GM21360 (cell line): ENCODE data around the gene CCL5.

Experiments used
- ATAC-seq: cut with Tn5 transposase; IDR thresholded peaks from one replicate; pipeline ENCODE4 v1.9.1; 2021; ENCODE audit warnings: mild to moderate bottlenecking, moderate library complexity; ENCODE audit not compliant: unreplicated experiment

CCL5 gene

DNA sequence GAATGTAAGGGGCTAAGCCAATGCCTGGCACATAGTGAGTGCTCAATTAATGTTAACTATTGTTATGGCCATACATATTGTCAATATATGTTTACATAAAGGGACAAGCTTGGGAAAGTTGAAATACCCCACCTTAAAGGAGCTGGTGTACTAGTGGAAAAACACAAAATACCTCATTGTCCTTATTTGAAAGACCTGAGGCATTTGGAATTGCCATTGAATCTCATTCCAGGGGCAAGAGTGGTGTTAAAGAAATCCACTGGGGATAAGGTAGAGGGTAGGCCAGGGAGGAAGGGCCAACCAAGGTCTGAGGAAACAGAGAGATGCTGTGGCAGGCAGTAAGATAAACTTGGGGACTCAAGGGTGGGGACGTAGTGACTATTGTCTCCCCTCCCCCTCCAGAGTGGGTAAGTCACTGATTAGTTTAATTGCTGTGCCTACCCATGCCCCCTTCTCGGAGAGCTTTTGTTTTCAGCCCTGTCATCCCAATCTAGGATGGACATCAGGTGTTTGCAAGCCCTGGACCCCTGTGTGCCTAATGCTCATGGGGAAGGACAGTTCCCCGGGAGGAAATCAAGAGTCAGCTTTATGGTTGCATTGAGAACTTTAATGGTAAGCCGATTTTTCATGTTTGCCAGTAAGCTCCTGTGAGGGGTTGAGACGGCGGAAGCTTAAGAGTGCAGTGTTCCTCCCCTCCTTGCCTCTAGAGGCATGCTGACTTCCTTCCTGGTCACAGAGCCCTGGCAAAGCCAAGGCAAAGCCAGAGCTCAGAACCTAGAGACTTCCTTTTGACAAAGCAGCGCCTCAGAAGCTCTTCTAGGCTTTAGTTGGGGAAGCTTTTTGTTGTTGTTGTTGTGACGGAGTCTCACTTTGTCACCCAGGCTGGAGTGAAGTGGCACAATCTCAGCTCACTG, 9.0 kb downstream of the CCL5 start:
- ATAC-seq = no peak

DNA sequence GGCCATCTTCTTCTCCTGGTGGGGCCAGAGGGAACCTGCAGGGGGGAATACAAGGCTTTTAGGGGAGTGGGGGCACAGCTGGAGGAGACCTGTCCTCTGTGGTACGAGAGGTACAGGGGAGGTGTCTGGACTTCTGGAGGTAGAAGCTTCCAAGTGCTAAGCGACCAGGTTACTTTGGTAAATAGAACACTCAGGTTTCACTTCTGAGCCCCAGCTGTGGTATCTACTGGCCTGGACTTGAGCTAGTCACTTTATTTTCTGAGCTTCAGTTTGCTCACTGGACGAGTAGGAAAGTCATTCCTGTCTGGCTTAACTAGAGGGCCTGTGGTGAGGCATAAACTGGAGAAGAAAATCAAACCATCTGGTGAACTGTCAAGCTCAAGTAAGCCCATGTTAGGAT, 11.4 kb downstream of the CCL5 start, which contains the start of gene HEATR9:
HEATR9 (minus strand) TSS at position 155 of the 400 bp plus-strand sequence; CDS start at position 6, 149 bp downstream.
- no peak for ATAC-seq

DNA sequence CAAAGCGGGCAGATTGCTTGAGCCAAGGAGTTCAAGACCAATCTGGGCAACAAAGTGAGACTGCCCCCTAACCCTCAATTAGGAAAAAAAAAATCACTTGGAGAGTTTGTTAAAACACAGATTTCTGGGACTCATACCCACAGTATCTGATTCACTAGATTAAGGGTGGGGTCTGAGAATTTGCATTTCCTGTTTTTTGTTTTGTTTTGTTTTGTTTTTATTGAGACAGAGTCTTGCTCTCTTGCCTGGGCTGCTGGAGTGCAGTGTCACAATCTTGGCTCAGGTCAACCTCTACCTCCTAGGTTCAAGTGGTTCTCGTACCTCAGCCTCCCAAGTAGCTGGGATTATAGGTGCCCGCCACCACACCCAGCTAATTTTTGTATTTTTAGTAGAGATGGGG, 12.6 kb downstream of the CCL5 start:
- no peak for ATAC-seq

DNA sequence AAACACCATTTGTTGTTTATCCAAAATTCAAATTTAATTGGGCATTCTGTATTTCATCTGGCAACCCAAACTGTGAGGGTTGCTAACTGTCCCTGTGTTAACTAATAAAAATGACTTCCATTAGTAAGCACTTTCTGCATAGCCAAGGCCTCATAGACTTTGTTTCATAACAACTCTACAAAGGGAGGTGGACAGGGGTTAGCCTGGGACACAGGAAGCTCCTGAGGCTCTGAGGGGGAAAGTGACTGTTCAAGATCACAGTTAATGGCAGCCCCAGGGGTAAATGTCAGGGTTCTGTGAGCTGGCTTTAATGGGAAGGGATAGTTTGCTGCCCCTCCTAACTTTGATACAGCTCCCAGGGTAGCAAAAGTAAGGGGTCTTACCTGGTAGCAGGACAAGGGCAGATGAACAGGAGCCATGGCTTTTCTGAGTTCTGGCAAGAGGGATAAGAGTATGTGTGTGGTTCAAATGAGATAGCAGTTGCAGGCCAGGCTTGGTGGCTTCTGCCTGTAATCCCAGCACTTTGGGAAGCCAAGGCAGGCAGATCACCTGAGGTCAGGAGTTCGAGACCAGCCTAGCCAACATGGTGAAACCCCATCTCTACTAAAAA, 13.7 kb downstream of the CCL5 start:
- no peak for ATAC-seq

DNA sequence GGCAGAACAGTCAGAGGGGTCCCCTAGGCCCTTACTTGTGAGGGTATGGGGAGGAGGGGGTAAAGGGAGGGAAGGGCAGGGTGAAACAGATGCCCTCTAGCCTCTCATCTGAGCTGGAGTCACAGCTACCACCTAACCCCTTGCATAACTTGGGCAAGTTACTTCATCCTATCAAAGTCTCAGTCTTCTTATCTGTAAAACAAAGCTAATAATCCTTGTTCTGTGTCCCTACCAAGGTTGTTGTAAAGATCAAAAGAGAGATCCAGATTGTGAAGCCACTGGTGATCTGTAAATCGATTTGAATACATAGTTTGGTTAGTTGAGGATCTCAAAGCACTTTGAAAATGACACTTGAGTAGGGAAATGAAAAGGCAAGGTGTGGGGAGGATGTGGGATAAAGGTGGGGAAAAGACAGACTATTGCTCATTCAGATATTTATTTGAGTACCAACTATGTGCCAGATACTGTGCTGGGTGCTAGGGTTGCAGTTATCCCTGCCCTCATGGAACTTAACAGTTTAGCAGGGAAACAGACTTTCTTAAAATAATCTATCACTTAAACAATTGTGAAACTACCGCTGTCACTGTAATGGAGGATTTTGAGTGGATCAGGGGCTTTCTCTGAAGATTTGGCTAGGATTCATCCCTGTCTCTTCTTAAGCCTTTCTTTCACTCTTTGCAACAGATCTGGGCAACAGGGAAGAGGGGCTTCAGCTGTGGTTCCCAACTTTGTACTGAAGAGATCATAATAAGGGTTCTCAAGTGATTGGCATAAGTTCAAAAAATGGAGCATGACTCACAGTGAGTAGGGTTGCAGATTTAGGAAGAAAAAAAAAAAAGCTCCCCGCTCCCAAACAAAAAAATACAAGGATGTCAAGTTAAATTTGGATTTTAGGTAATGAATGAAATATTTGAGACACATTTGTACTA, 14.5 kb downstream of the CCL5 start:
- ATAC-seq = no peak

DNA sequence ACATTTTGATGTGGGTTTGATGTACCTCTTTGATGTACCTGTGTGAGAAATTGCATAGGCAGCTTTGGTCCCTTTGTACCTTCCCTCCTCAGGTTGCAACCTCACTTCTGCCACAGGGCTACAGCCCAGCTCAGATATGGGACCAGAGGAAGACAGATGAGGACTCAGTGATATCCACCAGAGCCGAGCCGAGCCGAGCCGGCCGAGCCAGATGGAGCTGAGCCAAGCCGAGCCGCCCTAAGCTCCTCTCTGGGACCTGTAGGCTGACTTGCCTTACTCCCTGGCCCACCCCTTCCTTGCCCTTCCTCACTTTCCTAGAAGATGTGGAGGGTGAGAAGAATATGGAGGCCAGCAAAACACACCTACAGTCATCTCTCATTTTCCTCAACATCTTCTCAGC, 15.3 kb downstream of the CCL5 start:
- no peak for ATAC-seq

DNA sequence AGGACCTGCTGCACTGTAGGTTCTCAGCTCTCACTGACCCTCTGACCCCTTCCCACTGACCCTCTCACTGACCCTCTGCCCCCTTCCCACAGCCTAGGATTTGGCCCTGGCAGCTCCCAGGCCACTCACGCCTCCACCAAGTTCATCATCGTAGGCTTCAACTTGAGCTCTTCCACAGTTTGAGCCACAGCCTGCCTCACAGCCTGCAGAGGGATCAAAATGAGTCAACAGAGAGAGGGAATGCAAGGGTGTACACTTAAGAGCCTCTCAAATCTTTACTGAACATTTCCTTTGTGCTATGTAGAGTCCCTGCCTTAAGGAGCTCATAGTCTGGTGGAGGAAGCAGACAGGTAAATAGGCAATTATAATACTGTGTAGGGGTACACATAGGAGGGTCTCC, 23.6 kb downstream of the CCL5 start:
- ATAC-seq = no peak

DNA sequence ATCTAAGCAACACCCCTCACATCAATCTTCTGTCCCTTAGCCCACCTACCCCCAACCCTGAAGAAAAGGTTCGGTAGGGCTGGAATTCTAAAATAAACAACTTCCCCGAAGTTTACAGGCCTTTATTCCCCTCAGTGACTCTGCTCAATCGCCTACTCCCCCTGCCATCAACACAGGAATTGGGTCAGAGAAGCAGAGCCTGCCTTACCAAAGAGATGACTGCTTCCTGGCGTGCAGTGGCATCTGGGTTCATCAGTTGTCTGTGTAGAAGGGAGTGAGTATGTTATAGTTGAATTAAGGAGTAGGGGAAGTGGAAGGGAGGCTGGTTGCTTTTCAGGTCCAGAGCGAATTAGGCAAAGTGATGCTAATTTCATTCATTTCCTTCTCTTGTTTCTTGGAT, 24.2 kb downstream of the CCL5 start:
- ATAC-seq = no peak

DNA sequence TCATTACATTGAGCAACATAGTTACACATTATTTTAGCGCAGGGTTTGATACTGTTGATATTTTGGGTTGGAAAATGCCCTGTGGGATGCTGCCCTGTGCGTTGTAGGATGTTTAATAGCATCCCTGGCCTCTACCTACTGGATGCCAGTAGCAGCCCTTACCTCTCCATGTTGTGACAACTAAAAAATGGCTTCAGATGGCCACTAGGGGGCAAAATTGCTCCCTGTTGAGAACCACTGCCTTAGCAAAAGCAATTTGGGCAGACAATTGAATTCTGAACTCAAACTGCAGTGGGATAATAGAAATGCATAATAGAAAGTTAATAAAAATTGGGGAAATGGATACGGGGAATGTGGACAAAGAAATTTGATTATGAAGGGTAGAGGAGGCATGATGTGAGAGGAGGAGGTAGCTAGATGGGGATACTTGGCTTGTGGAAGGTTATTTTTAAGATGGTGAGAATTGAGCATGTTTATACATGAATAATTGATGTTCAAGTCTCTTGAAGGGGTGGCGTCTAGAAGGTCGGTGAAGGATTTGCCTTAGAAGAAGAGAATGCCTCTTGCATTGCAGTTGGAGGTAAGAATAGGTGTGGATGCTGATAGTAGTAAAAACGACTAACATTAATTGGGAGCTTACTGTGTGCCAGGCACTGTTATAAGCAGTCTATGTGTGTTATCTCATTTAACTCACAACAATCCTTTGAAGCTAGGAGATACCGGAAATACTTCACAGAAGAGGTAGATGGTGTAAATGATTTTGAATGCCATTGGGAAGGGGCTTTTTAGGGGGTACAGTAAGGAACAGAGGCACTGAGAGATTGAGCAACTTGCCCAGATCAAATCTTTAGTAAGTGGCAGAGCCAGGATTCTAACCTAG, 30.5 kb downstream of the CCL5 start:
- ATAC-seq = no peak

DNA sequence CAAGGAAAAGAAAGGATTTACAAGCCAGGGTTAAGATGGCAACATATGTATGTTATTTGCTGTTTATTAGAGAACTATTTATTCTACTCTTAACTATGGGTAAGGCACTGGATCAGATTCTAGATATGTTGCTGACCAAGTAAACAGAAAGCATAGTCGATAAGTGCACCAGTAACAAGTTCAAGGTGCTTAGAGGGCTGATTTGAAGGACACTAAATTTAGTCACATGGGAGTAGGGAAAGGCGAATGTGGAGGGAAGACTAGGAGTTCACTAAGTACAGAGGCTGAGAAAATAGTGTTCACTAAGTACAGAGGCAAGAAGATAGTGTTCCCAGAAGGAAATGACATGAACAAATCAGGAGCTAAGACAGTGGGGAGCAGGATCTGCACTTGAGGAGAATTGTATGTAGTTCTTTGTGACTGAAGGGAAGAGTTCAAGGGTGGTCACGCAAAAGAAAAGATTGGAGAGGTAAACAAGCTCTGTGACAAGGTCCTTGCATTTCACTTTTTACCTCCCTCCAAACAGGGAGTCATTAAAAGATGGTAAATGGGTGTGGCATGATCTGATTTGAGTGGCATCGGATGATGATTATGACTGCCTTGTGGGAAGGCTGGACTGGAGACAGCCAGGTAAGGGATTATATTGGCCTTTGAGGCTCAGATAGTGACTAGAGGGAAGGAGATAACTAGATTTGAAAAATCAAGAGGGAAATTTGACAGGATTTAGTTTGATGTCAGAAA, 32.4 kb downstream of the CCL5 start:
- ATAC-seq = no peak

DNA sequence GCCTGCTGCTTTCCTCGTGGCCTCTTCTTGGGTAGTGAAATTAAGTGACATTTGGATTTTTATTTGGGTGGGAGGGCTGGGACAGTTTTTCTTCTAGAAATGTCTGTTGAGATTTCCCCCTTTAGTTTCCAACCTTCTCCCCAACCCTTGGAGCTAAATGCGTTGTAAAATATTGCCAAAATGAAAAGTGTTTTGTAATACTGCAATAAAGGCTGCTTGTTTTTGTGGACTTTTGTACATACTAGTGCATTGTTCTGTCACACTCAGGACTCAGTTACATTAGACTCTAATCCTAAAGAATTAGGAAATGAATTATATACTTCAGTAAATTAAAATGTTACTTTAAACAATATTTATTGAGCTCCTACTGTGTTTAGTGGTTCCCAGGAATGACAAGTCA, 33.2 kb downstream of the CCL5 start:
- ATAC-seq = no peak

DNA sequence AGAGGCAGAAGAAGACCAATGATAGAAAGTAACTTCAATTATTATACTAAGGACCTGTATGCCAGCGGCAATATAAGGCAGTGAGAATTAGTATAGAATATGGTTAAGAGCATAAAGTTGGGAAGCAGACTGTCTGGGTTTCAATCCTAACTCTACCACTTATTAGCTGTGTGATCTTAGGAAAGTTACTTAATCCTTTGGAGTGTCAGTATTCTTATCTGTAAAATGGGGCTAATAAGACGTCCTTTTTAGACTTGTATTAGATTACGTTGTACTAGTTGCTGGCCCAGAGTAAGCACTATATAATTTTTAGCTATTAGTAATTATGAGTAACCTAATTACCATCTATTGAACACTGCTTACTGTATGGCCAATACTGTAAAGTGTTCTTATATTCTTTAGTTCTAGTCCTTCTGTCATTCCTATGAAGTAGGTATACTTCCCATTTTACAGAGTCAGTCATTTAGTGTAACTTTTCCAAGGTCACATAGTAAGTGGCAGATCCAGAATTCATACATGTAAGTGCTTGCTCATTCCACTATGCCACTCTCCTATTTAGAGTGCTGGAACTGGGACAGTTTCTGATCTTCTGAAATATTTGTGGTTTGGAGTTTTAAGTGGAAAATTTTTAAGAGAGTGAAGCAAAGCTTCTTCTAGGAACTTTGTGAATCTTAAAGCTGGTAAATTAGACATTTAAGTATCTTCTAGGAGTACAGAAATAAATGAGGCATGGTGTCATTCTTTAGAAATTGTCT, 33.9 kb downstream of the CCL5 start:
- no peak for ATAC-seq

DNA sequence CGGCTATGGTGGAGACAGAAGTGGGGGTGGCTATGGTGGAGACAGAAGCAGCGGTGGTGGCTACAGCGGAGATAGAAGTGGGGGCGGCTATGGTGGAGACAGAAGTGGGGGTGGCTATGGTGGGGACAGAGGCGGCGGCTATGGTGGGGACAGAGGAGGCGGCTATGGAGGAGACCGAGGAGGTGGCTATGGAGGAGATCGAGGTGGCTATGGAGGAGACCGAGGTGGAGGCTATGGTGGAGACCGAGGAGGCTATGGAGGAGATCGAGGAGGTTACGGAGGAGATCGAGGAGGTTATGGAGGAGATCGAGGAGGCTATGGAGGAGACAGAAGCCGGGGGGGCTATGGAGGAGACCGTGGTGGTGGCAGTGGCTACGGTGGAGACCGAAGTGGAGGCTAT, 35.6 kb downstream of the CCL5 start:
- ATAC-seq = no peak

DNA sequence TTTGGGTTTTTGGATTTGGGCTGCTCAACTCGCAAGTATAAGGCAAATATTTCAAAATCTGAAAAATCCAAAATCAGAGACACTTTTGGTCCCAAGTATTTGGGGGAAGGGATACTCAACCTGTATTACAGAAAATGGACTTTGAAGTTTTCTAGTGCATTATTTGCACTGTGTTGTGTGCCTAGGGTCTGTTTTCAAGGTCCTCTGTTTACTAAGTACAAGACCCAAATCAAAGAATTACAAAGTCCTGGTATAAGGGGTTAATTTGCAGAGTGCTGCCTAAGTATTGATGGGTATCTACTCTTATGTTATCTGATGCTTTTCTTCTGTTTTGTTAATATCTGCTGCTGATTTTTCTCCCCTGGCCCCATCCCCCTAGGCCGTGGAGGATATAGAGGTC, 36.5 kb downstream of the CCL5 start:
- no peak for ATAC-seq

DNA sequence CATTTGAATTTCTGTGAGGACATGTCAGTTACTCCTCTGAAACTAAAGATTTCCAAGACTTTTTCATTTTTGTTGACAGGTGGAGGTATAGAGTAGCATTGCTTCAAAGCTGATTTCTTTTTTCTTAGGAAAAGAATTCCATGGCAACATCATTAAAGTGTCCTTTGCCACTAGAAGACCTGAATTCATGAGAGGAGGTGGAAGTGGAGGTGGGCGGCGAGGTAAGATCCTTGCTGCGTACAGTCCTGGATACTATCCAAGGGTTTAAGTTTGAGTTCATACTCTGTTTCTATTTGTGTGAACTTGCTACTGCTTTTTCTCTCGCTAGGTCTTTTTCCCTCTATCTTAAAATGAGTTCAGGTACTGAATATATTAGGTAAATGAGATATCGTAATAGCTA, 37.9 kb downstream of the CCL5 start:
- no peak for ATAC-seq

DNA sequence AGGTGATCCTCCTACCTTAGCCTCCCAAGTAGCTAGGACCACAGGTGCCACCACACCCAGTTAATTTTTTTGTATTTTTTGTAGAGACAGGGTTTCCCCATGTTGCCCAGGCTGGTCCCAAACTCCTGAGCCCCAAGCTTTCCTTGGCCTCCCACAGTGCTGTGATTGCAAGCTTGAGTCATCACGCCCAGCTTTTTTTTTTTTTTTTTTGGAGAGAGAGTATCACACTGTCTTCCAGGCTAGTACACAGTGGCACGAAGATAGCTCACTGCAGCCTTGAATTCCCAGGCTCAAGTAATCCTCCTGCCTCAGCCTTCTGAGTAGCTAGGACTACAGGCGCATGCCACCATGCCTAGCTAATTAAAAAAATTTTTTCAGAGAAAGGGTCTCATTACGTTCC, 38.7 kb downstream of the CCL5 start:
- no peak for ATAC-seq

DNA sequence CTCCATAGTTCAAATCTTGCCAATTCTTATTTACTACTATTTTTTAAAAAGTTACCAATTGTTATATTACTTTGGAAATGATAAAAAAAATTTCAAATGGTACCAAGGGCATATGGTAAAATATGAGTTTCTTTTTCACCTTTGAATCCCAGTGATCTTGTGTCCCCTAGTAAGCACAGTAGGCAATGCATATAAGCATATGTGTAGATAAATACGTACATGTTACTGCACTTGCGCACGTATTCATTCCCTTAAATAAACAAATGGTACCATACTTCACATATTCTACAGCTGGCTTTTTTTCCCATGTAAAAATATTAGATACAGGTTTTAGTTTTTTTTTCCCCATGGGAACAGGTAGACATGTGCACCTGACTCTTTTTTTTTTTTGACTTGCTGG, 39.1 kb downstream of the CCL5 start:
- ATAC-seq = no peak

DNA sequence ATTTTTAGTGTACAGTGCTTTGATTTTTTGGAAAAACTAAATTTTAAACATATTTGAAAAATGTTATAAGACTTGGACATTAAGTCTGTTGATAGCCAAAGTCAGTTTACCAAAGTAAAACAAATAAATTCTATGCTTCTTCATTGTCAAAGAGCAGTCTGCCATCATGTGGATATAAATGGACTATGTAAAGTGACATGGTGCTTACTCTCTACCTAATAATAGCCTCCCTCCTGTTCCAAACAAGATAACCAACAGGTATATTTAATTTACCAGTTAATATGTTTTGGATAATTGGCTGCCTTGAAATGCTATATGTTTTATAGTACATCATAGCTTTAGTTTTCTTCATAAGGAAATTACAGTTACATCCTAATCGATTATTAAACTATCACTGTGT, 55.0 kb downstream of the CCL5 start:
- no peak for ATAC-seq
